UCSD-AML1 (cell line): ENCODE data around the gene CLASRP.

Experiments
- DNase-seq: peaks from one replicate; lab custom pipeline; 2025; ENCODE audit not compliant: unreplicated experiment; lab: John Stamatoyannopoulos, UW

CLASRP gene

DNA sequence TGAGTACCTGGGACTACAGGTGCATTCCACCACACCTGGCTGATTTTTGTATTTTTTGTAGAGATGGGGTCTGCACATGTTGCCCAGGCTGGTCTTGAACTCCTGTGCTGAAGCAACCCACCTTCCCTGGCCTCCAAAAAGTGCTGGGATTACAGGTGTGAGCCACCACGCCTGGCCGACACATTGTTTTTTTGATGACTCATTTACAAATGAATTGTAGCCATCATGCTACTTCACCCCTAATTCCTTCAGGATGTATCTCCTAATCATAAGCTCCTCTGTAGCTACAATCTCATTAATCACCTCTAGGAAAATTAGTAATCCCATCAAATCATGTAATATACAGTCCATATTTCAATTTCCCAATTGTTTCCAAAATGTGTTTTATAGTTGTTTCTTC, 19.7 kb upstream of the CLASRP start:
- no peak for DNase-seq

DNA sequence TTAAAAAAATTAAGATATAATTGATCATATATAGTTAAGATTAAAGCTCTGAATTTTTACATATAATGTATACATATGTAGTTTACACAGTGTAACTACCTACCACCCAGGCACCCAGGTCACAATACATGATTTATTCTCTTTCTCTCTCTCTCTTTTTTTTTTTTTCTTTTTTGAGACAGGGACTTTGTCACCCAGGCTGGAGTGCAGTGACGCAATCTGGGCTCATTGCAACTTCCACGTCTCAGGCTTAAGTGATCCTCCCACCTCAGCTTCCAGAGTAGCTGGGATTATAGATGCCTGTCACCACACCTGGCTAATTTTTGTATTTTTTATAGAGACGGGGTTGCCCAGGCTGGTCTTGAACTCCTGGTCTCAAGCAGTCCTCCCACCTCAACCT, 18.8 kb upstream of the CLASRP start:
- DNase-seq, result no peak

DNA sequence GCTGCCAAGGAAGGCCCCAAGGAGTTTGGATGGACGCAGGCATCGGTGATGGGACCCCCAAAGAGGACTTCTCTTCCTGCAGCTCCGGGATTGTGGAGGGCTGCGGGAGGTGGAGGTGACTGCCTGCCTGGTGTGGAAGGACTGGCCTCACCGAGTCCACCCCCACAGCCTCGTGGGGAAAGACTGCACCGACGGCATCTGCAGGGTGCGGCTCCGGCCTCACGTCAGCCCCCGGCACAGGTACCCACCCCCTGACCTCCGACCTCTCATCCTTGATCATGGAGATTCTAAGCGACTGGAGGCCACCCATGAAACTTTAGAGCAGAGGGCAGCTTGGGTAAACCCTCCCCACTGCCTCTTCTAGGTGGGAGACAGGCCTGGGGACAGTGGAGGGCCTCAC, 16.9 kb upstream of the CLASRP start:
- DNase-seq, result no peak

DNA sequence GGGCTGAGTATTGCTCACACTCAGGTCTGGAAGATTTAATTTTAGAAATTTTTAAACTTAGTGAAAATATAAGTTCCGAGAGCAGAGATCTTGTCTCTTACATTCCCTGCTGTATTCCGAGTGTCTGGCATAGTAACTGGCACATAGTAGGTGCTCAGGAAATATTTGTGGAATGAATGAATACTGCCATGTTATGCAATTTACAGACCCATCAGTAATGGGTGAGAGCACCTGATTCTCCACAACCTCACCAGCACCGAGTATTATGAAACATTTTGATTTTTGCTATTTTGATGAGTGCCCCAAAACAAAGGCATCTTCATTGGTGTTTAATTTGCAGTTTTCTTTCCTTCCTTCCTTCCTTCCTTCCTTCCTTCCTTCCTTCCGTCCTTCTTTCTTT, 15.8 kb upstream of the CLASRP start:
- DNase-seq, result no peak

DNA sequence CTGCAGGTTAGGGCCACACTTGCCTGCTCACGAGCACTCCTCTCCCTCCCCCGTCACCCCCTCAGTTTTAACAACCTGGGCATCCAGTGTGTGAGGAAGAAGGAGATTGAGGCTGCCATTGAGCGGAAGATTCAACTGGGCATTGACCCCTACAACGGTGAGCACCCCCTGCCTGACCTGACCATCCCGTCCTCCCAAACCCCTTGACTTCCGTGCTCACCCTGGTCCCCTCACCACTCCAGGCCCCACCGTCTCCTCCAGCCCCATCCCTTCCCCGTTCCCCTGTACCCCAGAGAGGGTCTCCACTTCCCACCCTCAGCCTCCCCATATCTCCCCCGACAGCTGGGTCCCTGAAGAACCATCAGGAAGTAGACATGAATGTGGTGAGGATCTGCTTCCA, 13.6 kb upstream of the CLASRP start:
- no peak for DNase-seq

DNA sequence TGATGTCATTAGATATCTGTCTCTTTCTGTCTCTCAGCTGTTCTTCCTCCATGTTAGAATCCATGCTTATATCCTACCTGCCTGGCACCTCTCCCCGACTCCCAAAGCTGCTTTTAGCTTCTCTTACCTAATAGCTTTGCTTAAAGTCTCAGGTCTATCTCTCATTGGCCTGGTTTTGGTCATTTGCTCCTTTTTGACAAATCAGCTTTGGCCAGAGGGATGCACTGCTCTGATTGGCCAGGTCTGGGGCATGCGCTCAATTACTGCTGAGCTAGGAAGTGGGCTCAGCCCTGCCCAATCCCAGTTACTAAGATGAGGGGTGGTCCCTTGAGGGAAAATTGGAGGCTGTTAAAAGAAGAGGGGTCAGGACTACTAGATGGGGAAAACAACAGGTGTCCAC, 11.5 kb upstream of the CLASRP start:
- DNase-seq, result no peak

DNA sequence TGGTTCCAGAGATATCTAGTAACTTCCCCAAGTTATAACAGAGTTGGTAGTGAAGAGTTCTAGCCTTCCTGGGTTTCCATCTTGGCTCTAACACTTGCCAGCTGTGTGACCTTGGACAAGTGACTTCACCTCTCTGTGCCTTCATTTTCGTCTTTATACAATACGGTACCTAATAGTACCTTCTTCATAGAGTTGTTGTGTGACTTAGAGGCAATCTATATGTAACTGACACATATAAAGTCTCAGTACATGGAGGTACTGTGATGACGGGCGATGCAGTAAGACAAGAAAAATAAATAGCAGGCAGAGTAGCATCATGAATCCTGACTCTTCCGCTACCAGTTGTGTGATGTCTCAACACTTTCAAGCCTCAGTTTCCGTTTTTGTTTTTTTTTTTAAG, 8.0 kb upstream of the CLASRP start:
- no peak for DNase-seq

DNA sequence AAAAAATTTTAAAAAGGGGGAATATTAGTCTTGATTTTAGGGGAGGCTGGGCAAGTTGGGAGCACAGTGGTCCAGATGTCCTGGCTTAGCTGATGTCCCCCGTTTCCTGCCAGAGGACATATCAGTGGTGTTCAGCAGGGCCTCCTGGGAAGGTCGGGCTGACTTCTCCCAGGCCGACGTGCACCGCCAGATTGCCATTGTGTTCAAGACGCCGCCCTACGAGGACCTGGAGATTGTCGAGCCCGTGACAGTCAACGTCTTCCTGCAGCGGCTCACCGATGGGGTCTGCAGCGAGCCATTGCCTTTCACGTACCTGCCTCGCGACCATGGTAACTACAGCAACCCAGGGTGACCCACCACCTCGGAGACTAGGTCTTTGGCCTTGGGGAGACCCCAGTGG, 6.4 kb upstream of the CLASRP start:
- DNase-seq, result no peak

DNA sequence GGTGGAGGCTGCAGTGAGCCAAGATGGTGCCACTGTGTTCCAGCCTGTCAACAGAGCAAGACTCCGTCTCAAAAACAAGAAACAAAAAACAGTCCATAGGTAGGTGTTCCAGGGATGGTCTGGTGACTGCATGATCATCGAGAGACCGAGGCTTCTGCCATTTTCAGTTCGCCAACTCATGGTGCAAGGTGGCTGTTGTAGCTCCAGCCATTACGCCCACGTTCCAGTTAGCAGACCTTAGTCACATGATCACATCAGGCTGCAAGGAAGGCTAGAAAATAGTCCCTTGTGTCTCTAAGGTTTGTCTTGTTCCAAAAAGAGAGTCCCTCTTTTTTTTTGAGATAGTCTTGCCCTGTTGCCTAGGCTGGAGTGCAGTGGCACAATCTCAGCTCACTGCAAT, 3.1 kb upstream of the CLASRP start:
- no peak for DNase-seq

DNA sequence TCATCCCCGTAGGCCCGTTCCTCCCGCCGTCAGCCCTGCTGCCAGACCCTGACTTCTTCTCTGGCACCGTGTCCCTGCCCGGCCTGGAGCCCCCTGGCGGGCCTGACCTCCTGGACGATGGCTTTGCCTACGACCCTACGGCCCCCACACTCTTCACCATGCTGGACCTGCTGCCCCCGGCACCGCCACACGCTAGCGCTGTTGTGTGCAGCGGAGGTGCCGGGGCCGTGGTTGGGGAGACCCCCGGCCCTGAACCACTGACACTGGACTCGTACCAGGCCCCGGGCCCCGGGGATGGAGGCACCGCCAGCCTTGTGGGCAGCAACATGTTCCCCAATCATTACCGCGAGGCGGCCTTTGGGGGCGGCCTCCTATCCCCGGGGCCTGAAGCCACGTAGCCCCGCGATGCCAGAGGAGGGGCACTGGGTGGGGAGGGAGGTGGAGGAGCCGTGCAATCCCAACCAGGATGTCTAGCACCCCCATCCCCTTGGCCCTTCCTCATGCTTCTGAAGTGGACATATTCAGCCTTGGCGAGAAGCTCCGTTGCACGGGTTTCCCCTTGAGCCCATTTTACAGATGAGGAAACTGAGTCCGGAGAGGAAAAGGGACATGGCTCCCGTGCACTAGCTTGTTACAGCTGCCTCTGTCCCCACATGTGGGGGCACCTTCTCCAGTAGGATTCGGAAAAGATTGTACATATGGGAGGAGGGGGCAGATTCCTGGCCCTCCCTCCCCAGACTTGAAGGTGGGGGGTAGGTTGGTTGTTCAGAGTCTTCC, 1.3 kb upstream of the CLASRP start:
- DNase-seq, result no peak

DNA sequence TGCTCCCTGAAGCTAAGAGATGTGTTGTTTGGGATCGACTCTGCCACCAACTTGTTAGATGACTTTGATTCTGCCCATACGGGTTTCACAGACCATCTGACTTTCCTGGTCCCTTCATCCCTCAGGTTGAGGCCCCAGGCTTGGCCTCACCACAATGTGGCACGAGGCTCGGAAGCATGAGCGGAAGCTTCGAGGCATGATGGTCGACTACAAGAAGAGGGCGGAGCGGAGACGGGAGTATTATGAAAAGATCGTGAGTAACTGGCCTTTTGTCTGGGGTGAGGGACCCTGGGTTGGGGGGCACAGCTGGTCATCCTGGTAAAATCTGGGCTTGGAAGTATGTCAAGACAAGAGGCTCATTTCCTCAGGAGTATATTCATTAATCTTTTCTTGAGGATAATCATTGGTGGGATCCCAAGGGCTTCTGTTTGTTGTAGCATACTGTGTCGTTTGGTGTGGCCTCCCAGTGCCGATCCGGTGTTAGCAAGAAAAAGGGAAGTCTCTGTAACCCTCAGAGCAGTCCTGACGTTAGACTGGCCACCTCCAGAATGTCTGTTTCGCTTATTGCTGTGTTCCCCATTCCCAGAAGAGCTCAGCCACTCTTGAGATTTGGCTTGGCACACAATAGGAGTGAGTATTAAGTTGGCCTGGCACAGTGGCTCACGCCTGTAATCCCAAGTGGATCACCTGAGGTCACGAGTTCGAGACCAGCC, 1.4 kb downstream of the CLASRP start:
- DNase-seq, result peak; percentile 13

DNA sequence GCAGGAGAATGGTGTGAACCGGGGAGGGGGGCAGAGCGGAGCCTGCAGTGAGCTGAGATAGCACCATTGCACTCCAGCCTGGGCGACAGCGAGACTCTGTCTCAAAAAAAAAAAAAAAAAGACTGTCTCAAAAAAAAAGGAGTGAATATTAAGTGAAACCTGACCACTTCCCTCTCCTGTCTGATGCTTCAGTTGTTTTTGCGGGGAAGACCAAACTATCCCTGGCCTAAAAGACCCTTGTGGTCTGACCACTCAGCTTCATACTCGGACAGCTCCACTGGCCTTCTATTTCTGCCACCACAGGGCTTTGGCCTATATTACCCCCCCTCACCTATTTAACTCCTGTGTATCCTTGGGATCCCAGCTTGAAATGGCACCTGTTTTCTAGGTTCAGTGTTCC, 2.3 kb downstream of the CLASRP start:
- DNase-seq, result no peak

DNA sequence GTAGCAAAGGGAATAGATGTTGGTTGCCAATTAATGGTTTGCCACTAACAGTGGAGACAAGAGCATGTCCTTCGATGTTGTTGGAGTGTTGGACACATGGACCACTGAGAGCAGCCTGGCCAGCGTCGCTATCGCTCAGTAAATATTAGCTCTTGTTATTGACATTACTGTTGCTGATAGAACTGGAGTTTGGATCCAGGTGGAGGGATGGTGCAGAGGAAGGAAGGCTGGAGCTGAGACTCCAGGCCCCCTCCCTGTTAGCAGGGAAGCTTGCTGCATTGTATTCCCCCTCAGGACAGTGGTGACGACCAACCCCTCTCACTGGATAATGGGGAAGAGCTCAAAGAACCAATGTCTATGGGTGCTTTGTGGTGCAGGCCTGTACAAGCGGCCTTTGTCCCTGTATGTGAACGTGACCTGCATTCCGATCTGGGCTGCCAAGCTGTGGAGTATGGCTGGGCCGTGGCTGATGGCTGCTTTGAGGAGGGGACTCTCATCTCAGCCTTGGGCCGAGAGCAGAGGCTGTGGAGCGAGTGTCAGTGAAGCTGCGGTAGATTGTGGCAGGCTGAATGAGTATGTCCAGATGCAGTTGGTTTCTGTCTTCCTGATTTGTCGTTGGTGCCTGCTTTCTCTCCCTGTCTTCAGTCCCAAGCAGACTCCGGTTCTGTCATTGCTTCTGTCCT, 7.0 kb downstream of the CLASRP start:
- DNase-seq, result no peak

DNA sequence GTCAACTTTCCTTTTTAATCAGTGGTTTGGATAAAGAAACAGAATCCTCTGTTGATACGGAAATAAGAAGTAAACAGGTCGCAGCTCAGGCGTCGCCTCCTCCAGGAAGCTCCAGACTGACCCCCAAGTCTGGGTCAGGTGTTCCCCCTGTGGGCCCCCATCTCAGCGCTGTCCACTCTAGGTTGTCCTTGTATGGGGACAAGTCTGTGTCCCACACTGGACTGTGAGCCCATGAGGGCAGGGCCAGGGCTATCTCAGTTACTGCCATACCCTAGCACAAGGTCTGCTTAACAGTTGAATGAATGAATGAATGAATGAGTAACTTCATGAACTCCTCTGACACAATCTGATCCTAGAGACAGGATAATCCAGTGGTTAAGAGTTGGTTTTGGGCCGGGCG, 7.5 kb downstream of the CLASRP start:
- no peak for DNase-seq

DNA sequence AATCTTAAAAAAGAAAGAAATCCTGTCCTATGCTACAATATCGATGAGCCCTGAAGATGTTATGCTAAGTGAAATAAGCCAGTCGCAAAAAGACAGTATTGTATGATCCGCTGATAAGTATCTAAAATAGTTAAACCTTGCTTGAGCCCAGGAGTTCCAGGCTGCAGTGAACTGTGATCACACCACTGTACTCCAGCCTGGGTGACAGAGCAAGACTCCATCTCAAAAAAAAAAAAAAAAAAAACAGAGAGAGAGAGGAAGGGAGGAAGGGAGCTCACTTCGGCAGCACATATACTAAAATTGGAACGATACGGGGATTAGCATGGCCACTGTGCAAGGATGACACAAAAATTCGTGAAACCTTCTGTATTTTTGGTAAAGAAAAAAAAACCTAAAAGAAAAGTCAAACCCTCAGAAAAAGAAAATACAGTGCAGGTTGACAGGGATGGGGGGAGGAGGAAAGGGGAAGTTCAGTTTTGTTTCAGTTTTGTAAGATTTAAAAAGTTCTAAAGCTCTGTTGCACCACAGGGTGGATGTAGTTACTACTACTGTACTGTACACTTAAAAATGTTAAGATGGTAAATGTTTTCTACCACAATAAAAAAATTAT, 8.4 kb downstream of the CLASRP start:
- DNase-seq, result no peak

DNA sequence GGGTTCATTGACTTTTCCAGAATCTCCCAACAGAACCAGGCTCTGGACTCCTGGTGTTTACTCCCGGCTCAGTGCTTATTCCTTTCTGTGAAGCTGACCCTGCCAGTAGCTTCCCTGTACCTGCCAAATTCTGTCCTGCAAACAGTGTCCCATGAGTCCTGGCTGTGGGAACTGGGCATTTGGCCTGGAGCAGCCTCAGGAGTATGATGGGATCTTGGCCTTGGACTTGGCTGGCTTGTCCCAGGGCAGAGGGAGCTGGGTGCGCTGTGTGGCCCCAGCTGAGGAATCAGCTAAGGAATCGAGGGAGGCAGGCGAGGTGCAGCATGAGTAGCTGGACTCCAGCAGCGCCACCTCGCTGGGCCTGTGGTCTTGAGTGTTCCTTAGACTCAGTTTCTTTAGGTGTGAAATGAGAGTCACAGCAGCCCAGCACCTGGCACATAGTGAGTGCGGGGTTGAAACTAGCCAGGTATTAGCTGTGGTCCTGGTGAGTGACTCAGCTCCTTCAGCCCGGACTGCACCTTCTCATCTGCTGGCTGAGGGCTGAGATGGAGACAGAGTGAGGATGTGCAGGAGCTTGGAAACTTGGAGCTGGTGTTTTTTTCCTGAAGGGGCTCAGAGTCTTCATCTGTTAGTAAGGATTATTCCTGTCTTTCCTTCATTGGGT, 10.4 kb downstream of the CLASRP start:
- DNase-seq, result no peak

DNA sequence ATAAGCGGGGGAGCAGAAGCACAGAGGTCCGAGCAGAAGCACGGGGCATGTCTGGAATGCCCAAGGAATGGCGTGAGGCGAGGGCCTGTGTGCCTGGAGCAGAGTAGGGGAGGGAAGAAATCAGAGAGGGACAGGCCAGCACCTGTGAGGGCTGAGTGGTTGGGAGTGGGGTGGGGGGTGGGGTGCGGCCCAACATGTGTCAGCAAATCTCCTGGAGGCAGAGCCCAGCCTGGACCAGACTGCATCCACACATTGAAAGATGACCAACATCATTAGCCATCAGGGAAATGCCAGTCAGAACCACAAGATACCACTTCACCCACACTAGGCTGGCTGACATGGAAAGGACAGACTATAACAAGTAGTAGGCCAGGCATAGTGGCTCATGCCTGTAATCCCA, 11.2 kb downstream of the CLASRP start:
- DNase-seq, result no peak

DNA sequence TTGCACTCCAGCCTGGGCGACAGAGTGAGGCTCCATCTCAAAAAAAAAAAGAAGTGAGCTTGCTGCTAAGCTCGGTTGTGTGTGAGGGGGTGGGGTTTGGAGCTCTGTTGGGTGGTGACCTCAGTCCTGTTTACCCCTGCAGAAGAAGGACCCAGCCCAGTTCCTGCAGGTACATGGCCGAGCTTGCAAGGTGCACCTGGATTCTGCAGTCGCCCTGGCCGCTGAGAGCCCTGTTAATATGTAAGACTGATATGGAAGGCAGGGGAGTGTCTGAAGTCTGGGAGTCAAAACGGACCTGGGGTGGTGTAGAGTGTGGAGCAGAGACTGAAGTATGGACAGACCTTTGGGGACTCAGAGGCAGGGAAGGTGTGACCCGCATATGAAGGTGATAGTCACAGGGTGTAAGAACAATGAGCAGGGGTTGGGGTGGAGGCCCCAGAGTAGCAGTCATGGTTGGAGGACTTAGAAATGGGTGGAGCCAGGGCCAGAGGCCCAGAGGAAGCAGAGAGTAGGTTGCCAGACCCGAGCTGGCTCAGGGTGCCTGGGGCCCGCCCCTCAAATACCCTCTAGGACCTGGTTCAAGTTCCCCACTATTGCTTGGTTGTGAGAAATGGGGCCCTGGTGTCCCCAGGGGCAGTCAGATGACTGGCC, 13.2 kb downstream of the CLASRP start:
- DNase-seq, result no peak

DNA sequence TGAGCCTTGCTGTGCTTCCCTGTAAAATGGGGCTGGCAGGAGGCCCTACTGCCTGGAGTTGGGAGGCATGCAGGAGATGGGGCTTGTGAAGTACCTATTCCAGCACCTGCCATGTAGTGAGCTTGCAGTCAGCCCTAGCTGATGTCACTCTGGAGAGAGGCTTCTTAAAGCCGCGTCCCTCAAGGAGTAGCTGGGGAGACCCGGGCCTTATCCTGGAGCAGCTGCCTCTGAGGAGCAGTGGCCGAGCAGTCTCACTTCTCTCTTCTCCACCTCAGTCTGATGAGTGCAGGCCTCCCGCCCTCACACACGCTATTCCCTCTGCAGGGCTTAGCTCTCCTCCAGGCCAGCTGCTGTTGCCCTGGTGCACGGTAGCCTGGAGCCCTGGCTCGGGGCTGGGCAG, 18.0 kb downstream of the CLASRP start:
- DNase-seq, result no peak

DNA sequence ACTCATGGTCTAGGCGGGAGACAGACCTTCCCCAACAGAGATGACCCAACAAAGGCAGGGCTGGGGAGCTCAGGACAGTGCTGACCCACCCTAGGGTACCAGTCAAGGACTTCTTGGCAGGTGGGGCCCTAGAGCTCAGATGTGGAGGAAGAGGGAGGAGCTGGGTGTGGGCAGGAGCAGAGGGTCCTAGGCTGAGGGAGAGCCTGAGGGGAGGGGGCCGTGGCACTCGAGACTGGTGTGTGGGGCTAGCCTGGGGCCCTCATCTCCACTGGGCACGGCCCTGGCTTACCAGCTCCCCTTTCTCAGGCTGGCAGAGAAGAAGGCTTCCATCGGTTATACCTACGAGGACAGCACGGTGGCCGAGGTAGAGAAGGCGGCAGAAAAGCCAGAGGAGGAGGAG, 18.6 kb downstream of the CLASRP start:
- DNase-seq, result no peak

DNA sequence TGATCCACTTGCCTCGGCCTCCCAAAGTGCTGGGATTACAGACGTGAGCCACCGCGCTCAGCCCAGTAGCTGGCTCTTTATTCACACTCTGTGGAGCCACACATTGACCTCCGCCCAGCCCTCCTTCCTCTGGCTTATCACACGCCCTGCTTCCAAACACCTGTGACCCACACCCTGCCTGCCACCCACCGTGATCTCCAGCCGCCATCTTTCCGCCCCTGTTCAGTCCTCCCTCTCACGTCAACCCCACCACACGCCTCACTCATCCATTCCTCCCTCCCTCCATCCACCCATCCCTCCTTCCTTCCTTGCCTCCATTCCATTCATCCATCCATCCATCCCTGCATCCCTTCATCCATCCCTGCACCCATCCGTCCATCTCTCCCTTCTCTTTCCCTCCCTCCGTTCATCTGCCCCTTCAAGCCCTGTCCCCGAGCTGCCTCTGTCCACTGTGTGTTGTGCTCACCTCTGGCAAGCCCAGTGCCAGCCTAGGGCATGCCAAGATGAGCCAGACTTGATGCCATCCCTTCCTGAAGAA, 19.8 kb downstream of the CLASRP start:
- DNase-seq, result no peak
